Measurements from ENCODE around the gene AQP9.

Gene AQP9, protein sequence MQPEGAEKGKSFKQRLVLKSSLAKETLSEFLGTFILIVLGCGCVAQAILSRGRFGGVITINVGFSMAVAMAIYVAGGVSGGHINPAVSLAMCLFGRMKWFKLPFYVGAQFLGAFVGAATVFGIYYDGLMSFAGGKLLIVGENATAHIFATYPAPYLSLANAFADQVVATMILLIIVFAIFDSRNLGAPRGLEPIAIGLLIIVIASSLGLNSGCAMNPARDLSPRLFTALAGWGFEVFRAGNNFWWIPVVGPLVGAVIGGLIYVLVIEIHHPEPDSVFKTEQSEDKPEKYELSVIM

GRCh38 chr15:58138106-58138505 lies at the start of gene AQP9:
AQP9 (plus strand) TSS chr15:58138381; CDS start chr15:58138566, 185 bp downstream.
- TF ChIP-seq, protein P1, sequence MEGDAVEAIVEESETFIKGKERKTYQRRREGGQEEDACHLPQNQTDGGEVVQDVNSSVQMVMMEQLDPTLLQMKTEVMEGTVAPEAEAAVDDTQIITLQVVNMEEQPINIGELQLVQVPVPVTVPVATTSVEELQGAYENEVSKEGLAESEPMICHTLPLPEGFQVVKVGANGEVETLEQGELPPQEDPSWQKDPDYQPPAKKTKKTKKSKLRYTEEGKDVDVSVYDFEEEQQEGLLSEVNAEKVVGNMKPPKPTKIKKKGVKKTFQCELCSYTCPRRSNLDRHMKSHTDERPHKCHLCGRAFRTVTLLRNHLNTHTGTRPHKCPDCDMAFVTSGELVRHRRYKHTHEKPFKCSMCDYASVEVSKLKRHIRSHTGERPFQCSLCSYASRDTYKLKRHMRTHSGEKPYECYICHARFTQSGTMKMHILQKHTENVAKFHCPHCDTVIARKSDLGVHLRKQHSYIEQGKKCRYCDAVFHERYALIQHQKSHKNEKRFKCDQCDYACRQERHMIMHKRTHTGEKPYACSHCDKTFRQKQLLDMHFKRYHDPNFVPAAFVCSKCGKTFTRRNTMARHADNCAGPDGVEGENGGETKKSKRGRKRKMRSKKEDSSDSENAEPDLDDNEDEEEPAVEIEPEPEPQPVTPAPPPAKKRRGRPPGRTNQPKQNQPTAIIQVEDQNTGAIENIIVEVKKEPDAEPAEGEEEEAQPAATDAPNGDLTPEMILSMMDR (IDR thresholded peaks at IDR 0.05): no peak

GRCh38 chr15:58095415-58095814 lies 42.8 kb upstream of the AQP9 start:
- TF ChIP-seq, protein P1 (IDR thresholded peaks at IDR 0.05): no peak

DNA sequence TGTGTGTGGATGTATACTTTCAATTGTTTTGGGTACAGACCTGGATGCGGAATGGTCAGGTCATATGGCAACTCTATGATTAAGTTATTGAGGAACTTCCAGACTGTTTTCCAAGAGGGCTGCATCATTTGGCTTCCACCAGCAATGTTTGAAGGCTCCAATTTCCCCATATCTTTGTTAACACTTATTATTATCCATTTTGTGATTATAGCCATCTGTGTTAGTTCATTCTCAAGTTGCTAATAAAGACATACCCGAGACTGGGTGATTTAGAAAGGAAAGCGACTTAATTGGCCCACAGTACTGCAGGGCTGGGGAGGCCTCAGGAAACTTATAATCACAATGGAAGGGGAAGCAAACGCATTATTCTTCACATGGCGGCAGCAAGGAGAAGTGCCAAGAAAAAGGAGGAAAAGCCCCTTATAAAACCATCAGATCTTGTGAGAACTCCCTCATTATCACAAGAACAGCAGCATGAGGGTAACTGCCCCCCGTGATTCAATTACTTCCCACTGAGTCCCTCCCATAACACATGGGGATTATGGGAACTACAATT lies 41.6 kb upstream of the AQP9 start:
- TF ChIP-seq, protein P1 (IDR thresholded peaks at IDR 0.05): no peak

DNA sequence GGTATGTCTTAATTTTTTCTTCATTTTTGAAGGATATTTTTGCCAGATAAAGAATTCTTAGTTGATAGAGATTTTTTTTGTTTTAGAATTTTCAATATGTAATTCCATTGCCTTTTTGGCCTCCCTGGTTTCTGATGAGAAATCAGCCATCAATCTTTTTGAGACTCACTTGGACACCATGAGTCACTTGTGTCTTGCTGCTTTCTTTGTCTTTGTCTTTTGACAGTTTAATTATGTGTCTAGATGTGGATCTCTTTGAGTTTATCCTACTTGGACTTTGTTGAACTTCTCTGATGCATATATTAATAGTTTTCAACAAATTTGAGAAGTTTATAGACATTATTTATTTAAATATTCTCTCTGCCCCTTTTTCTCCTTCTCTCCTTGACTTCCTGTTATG lies 34.7 kb upstream of the AQP9 start:
- TF ChIP-seq, protein P1 (IDR thresholded peaks at IDR 0.05): no peak

- TF ChIP-seq, protein P1 (IDR thresholded peaks at IDR 0.05): no peak
Observed at GRCh38 chr15:58108117-58108516, 30.1 kb upstream of the AQP9 start.

DNA sequence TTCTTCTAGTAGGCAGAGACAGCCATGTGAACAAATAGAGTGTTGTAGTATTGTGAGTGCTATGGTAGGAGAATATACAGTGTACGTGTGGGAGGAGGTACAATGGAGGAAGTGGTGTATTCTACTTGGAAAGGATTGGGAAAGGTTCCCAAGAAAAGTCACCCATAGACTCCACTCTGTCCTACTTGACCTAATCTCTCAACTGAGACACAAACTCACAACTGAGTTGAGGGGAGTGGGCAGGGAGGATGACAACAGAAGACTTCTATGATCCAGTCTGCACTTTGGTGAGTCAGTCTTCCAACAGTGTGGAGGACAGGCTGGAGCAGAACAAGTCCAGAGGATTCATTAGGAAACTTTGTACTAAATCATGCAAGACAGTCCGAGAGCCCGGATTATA lies 28.8 kb upstream of the AQP9 start:
- TF ChIP-seq, protein P1 (IDR thresholded peaks at IDR 0.05): no peak

DNA sequence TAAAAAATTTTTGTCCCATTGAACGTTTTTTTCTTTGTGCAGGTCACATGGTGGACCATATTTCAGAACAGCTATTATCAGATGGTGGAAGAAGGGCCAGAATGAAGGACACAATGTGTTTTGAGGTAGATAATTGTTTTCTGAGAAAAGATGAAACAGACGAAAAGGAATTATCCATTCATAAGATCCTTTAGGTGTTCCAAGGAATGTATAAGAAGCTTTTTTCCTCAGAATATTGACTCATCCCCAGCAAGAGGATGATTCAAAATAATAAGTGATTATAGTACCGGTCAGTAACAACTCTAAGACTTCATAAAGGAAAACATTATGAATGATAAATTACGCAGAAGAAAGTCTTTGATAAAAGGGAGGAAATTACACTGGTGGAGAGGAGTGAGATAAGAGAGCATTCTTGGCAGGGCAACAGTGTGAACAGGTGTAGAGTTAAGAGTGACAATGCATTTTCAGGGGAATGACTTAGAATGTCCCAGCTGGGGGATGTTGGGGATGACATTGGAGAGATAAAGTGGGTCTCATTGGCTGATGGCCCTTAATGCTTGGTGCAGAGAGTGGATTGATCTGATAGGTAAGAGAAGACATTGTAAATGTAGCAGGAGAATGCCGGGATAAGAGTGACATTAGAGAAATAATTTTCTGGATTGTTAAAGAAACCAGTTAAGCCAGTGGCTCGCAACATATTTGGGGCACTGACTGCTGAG lies 27.0 kb upstream of the AQP9 start:
- TF ChIP-seq, protein P1 (IDR thresholded peaks at IDR 0.05): no peak

Data from LNCAP (cell line).